GM18951 (cell line): ENCODE data around the gene PPHLN1.

Experiments used
- POLR2A ChIP-seq: IDR thresholded peaks from 4 replicates; pipeline ENCODE4 v1.6.1; 2011; ENCODE audit warnings: mild to moderate bottlenecking; ENCODE audit not compliant: insufficient read length, insufficient read depth; ENCODE audit errors: extremely low read depth
- in situ Hi-C: fragments of 300-500 bp; cut with MboI; formaldehyde crosslinking; loops from one replicate; pipeline ENCODE4 v1.12.0; 2022; ENCODE audit warnings: low sequenced_read_pairs, mixed read lengths, inconsistent platforms; ENCODE audit not compliant: unreplicated experiment

Gene PPHLN1

DNA sequence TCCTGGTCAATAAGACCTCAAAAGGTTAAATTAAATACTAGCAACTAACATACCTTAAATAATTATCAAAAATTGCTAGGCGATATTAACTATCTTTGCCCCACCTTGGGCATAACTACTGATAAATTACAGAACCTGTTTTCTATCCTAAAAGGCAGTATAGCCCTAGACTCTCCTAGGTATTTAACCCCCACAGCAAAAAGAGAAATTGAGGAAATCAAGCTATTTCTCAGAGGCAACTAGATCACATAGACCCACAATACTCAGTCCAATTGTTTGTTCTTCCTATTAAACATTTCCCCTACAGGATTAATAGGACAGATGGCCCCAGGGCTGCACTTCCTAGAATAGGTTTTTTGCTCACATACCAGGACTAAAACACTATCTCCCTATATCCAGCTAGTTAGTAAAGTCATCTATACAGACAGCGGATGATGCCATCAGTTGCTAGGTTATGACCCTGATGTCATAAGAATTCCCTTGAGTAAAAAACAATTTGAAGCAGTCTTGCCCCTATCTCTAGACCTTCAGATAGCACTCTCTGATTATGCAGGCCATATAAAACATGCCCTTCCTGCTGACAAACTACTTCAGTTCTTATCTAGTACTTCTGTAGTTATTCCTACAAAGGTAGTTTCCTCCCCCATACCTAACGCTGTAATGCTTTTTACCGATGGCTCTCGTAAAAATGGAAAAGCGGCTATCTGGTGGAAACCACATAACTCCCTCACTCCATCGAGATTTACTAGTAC is 118.4 kb downstream of the PPHLN1 start:
- in situ Hi-C loops = no loop called here
- TF ChIP-seq POLR2A = no peak

- TF ChIP-seq POLR2A = no peak
These were observed 119.9 kb downstream of the PPHLN1 start for GRCh38 chr12:42445891-42446290.

GRCh38 chr12:42446761-42447160 is 120.8 kb downstream of the PPHLN1 start:
- no peak for TF ChIP-seq POLR2A

More at GRCh38 chr12:42445891-42446290, 119.9 kb downstream of the PPHLN1 start:
- in situ Hi-C loops = no loop called here

DNA sequence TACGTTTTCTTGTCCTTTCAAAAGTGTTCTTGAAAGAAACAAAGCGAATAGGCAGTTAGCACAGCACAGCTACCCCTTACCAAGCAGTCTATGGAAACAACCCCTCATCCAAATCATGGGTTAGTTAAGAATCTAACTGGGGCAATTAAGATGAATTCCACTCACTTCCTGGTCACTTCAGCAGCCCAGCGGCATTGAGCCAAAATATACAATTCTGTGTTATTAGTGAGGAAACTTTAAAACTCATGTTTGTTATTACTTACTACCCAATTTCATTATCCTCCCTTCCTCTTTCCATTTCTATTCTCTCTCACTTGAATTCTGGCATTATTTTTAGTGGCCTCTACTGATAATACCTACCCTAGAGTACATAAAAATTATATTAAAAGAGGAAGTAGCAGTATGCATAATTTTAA is 121.4 kb downstream of the PPHLN1 start:
- no peak for TF ChIP-seq POLR2A
- in situ Hi-C loops = no loop called here

More at GRCh38 chr12:42446761-42447160, 120.8 kb downstream of the PPHLN1 start:
- in situ Hi-C loops = no loop called here

DNA sequence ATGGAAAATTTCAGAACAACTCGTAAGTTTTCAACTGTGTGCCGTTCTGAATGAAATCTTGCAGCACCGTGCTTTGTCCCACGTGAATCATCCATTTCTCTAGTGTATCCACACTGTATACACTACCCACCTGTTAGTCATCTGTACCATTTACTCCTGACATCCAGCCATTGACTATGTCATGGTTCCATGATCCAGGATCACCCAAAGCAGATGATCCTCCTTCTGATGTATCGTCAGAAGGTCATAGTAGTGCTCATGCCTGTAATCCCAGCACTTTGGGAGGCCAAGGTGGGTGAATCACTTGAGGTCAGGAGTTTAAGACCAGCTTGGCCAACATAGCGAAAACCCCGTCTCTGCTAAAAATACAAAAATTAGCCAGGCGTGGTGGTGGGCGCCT is 122.9 kb downstream of the PPHLN1 start:
- no peak for TF ChIP-seq POLR2A
- in situ Hi-C loops = no loop called here

GRCh38 chr12:42450248-42450647 is 124.3 kb downstream of the PPHLN1 start:
- no peak for TF ChIP-seq POLR2A
- in situ Hi-C loops = loop anchor here (25.0 kb wide), 1 partner anchor 837 kb away; no protein-coding TSS in a partner anchor

DNA sequence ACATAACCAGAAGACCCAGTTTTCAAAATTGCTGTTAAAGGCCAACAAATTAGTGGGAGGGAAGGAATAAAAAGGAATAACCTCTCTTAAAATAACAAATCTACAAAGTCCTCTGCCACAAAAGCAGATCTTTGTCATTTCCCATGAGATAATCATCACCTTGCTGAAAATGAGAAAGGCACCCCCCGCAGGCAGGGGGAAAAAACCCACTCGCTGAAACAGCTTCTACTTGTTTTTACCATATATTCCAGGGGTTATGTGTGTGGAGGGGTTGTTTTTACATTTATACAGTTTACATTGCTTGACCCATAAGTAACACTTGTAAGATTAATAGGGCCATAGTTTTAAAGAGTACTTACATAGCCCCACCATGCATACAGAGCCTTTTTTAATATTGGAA is 132.6 kb downstream of the PPHLN1 start:
- TF ChIP-seq POLR2A = no peak
- in situ Hi-C loops = loop anchor here (25.0 kb wide), 1 partner anchor 829 kb away; no protein-coding TSS in a partner anchor

- in situ Hi-C loops = loop anchor here (25.0 kb wide), 1 partner anchor 828 kb away; no protein-coding TSS in a partner anchor
- no peak for TF ChIP-seq POLR2A
These were observed 133.4 kb downstream of the PPHLN1 start for GRCh38 chr12:42459336-42459847.

- no peak for TF ChIP-seq POLR2A
- in situ Hi-C loops = loop anchor here (25.0 kb wide), 1 partner anchor 825 kb away; no protein-coding TSS in a partner anchor
These were observed 136.5 kb downstream of the PPHLN1 start for GRCh38 chr12:42462486-42462885.

- no peak for TF ChIP-seq POLR2A
- in situ Hi-C loops = loop anchor here (25.0 kb wide), 1 partner anchor 824 kb away; no protein-coding TSS in a partner anchor
These were observed 137.7 kb downstream of the PPHLN1 start for GRCh38 chr12:42463671-42464070.

- in situ Hi-C loops = loop anchor here (25.0 kb wide), 1 partner anchor 819 kb away; no protein-coding TSS in a partner anchor
- no peak for TF ChIP-seq POLR2A
These were observed 142.4 kb downstream of the PPHLN1 start for GRCh38 chr12:42468341-42468821.

DNA sequence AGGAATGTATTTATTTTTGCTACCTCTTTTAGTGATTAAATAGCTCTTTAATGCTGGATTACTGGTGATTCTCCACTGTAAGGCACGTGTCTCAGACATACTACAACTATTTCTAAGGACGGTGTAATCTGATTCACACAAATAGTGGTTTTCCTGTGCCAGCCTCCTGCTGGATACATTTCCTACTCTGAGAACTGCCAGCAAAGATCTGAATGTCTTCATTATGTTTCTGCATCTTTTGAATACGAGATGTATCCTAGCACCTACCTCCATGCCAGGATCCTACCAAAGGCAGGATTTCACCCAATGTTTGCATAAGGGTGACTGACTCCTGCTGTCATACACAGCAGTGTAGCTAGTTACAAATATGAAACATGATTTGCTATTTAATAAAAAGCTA is 143.0 kb downstream of the PPHLN1 start:
- TF ChIP-seq POLR2A = no peak
- in situ Hi-C loops = loop anchor here (25.0 kb wide), 1 partner anchor 818 kb away; no protein-coding TSS in a partner anchor

- in situ Hi-C loops = loop anchor here (25.0 kb wide), 1 partner anchor 818 kb away; no protein-coding TSS in a partner anchor
- TF ChIP-seq POLR2A = peak; percentile 36
These were observed 143.6 kb downstream of the PPHLN1 start for GRCh38 chr12:42469355-42470175.

GRCh38 chr12:42472376-42472775 is 146.4 kb downstream of the PPHLN1 start:
- in situ Hi-C loops = loop anchor here (25.0 kb wide), 1 partner anchor 815 kb away; no protein-coding TSS in a partner anchor
- TF ChIP-seq POLR2A = no peak
